Central memory CD4-positive, alpha-beta T cell (primary cell): Measurements from ENCODE around the gene S100PBP.

Experiments
- DNase-seq: peaks from one replicate; pipeline ENCODE4 v3.0.0; 2022

Gene S100PBP

DNA sequence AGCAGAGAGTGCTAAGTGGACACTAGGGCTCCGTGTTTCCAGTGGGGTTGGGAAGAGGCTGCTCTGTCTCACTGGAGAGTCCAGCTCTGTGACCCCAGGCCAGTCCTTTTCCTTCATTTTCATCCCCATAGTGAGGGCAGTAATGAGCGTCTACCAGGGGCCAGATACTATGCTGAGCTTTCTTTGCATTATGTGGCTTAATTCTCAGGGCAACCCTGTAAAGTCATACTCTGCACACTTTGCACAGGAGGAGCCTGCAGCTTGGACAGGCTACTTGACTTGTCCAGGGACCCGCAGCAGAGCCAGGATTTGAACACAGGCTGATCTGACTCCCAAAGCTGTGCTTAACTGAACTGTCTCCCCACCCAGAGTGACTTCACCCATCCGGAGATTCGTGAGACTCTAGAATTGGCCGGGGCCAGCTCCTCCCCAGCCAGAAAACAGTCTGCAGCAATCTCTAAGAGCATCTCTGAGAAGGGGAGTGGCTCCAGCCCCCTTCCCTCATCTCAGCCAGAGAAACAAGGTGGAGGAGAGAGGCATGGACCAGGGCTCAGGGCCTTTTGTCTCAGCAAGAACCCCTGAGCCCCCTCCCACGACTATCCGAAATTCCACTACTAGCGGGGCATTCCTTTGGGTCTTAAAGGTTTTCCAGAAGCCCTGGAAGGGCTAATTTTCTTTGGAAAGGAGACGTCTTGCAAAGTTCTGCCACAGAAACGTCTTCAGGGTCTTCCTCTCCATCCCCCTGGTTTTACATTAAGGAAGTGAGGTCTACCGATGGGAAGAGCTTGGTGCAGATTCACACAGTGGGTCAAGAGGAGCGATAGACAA lies 54.1 kb downstream of the S100PBP start:
- no peak for DNase-seq

DNA sequence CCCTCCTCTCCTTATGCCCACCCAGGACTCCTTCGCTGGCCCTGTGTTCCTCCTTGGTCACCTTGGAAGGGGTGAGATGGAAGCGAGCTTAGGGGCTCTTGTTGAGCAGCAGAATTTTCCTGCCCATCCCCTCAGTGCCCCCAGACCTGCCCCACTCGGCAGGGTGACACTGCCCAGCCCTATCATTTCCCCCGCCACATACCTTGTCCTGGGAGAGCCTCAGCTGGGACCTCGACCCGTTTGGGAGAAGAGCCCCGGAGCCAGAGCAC lies 54.7 kb downstream of the S100PBP start:
- no peak for DNase-seq

DNA sequence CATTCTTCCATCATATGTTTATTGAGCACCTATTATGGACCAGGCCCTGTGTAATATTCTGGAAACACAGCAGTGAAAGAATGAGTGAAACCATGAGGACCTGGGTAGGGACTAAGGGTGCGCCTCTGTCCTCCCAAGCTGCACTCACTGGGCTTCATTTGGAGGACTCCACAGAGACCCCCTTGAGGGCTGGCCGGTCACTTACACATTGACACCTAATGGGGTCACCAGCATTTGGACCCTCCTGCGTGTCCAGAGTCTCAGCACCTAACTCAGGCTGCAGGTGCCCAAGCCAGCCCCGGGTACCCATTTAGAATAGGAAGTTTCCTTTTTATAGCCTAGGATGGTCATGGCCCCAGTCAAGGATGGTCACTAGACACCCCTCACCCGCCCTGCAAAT lies 56.0 kb downstream of the S100PBP start:
- no peak for DNase-seq

DNA sequence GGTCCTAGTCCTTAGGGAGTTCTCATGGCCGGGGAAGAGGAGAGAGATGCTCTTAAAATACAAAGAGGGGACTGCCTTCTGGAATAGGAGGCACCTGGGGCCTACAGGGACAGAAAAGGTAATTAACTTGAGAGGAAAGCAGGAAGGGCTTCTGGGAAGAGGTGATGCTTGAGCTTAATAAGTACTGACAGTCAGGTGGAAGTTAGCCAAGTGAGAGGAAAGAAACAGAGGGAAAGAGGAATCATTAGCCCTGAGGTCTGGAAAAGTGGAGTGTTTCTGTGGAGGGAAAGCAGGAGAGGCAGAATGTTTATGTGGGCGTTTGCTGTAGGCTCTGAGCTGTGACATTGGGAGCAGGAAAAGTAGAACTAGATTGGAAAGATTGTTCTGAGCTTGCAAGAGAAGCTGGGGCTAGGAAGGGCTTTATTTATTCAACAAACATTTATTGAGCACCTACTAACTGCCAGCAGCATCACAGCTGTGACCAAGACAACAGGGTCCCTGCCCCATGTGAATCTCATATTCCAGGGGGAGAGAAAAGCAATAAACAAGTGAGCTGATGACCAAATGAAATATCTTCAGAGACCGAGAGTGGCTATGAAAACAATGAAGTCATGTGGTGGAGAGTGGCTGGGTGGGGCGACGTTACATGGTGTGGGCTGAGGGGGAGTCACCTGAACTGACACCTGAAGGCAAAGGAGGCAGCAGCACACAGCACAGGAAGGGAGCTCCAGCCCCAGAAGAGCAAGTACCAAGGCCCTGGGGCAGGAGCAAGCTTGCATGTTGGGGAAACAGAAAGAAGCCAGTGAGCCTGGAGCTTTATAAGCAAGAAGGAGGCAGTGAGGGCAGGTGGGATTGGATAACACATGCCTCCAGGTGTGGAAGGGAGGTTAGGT lies 57.7 kb downstream of the S100PBP start:
- no peak for DNase-seq

DNA sequence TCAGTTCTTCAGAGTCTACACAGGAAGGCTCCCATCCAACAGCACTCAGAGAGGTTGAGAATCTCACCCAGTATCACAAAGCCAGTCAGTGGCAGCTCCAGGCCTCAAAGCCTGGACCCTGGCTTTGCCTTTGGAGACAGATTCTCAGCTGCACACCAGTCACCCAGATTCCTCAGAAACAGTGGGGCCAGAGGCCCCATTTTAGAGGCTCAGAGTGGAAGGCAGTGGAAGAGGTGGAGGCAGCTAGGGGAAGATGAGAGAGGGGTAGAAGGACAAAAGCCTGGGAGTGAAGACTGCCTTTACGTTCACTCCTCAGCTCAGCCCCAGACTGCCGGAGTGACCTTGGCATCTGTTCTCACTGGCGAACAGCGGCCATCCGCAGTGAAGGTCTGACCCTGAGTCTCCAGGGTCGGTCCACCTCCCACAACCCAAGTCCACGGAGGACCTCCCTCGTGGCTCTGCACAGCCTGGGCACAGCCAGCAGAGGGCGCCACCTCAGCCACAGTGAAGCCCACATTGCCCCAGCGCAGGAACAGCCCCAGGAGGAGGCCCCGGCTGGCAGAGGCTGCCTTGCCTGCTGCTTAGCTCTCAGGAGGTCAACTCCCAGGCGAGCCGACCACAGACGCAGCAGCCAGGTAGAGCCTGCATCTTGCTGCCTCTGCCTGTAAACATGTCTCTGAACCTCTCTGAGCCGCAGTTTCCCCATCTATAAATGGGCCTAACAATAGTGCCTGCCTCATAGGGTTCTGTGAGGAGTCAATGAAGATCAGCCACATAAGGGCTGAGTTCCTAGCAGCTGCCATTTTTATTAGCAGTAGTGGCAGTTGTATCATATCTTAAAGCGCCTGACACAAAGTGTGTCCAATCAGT lies 59.1 kb downstream of the S100PBP start:
- peak; percentile 40 for DNase-seq

DNA sequence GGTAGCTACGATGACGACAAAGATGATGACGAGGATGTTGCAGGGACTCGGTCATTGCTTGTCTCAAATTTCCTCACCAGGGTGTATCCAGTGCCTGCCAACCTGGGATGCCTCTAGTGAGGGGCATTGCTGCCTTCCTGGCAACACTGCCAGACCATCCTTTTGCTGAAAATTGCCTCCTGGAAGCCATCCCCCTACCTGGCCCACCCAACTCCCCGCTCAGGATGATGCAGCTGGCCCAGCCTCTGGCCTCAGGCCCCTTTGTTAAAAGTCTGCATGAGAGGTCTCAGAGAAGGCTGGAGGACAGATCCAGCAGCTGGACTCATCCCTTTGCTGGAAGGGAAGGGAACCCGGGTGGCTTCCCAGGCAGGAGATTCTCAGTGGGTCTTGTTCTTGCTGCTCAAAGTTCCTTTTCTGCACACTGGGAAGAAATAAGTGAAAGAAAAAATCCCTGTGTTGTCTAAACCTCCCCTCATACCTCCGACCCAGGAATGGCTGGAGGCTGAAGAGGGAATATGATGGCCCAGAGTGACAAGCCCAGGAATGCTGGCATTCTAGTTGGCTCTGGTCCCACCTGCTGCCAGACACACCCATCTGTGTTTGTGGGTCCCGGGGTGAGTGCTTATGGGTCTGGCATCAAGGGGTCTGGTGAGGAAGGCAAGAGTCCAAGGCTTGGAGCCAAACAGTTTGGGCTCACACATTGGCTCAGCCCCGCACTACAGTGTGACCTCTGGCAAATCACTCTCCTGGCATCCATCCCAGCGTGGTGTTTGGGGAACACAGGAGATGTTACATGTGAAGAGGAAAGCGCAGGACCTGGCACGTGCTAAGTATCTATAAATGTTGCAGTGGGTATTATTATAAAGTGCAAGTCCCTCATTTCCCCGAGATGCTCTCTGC lies 60.0 kb downstream of the S100PBP start:
- DNase-seq = no peak

DNA sequence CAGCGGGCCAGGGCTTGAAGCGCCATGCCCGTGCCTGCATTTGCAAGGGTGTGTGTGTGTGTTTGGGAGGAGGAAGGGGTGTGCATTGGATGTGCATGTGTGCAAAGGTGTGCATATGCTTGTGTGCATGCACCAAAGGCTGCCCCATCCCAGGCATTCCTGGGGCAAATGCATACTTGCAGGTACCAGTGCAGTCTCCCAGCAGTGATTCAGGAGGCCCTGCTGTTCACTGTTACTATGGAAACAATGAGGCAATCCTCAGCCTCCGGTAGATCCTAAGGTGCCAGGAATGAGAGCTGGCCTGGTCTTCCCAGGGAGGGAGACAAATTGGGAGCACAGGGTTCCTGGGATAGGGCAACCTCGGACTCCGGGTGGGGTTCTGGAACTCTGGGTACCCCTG lies 60.7 kb downstream of the S100PBP start:
- no peak for DNase-seq

DNA sequence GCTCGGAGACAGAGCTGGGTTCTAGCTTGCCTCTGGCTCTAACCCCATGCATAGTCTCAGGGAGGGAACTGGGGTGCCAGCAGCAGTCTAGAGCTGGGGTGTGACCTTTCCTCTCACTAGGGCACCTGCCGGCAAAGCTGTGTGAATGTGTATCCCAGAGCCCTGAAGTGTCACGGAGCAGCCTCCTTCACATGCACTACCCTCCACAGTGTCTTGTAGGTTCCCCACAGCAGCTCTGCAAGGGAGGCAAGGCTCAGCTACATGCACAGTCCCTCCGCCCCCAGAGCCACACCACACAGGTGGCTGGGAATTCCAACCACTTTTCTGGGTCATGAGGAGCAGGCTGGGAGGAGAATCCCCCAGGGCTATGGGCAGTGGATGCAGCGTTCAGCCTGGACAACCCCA lies 61.2 kb downstream of the S100PBP start:
- no peak for DNase-seq

DNA sequence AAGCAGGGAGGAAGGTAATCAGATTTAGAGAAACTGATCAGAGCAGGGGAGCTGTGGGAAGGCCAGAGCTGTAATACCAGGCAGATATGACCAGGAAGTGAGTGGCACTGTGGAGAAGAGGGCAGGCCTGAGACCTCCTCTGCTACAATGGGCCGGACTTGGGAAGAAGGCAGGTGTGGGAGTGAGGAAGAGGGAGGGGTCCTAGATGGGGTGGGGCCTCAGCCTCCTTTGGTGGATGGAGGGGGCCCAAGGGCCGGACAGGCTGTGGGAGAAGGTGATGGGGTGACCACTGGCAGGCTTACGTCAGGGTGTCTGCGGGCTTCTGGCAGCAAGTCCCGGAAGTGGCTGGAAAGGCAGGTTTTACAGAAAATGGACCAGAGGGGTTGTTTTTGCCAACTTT lies 63.8 kb downstream of the S100PBP start:
- DNase-seq = no peak

DNA sequence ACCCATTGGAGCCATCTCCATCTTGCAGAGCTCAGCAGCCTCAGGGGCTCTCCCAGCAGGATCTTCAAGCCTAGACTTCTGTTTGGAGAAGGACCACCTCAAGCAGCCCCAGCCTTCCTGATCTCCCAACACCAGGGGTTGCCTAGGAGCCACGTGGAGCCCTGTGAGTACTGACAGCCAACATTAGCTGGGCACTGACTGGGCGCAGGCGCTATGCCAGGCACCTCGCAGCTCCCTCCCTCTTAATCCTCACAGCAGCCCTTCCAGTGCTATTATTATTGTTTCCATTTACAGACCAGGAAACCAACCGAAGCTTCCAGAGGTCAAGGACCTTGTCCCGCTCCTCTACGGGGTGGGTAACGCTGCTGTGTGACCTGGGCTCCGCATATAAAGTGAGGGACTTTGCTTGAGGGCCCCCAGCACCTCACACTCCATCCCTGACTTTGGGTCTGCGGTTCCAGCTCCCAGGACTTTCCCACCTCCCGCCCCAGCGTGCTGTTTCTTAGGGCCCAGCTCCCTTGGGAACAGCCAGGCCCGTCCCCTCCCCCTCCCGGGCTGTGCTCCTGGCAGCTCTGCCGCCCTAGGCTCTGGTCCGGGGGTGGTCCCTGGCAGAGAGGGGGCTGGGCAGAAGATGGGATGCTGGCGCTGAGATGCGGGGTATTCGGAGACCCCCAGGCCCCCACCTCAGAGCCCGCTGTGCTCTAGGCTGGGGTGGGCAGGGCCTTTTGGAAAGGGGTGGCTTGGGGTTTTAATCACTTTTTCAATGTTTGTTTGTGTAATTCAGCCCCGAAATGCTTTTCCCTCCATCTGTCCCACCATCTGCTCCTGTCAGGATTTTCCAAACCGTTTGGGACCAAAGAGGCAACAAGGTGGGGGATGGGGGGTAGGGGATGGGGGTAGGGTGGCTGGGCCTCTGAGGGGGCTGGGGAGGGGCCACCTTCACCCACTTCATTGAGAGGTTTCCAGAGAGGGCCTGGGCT lies 64.7 kb downstream of the S100PBP start:
- no peak for DNase-seq

DNA sequence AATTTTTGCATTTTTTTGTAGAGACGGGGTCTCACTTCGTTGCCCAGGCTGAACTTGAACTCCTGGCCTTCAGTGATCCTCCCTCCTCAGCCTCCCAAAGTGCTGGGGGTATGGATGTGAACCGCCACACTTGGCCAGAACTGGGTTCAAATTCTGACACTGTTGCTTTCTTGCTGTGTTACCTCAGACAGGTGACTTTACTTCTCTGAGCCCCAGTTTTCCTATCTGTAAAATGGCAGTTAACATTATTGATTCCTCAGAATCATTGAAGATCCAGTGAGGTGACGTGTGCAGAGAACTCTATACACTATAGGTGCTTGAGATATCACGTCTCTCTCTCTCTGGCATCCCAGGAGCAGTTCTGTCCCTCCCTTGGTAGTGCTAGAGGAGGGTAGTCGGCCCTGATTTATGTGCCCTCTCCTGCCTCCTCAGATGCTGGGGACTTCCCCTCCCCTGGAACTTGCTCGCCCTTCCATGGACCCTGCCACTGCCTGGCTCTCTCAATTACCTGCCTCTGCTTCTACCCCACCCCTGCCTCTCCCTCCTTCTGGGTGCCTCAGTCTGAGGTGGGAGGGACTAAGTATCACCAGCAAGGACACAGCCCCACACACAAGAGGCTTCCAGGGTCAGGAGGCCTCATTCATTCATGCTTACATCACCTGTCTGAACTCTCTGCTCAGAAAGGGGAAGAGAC lies 66.0 kb downstream of the S100PBP start:
- no peak for DNase-seq

DNA sequence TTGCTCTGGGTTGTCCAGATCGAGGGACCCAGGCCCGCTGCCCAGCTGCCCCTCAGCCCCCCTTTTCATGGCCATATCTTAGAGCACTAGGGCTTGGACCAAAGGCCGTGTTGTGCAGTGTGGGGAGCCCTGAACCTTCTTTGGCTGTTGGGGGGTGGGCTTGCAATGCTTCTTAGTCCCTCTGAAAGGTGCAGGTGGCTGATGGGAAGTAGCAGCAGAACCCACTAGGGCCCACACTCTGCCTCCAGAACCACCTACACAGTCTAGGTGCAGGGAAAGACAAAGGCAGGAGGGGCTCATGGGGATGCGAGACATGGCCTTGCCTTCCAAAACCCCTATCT lies 66.5 kb downstream of the S100PBP start:
- DNase-seq = no peak

DNA sequence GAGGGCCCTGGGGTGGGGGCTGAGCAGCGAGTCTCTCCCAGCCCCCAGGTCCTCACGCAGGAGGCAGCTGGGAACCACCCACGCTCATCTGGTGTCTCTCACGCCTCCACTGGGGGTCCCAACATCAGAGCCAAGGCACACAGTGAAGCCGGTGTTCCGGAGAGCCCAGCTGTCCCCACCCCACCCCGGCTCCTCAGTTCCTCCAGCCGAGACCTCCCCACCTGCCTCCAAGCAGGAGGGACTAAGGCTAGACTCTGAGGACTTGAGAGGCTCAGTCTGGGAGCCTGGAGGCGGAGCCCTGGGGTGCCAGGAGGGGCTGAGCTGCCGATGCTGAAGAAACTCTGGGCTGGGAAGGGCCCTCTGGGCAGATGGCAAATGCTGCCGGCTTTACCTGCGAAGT lies 67.3 kb downstream of the S100PBP start:
- DNase-seq = no peak

DNA sequence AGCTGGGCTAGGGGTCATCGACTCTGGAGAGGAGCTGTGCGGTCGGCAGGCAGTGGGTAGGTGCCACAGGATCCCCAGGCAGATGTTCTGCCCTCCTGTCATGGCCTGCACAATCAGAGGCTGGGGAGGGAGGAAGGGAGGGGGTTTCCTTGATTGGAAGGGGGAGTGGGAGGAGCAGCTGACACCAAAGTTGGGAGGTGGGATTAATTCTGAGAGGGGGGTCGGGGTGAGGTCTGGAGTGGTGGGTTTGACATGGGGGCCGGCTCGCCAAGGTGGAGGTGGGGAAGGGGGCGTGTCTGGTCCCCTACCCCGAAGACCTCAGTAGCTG lies 68.2 kb downstream of the S100PBP start:
- no peak for DNase-seq

DNA sequence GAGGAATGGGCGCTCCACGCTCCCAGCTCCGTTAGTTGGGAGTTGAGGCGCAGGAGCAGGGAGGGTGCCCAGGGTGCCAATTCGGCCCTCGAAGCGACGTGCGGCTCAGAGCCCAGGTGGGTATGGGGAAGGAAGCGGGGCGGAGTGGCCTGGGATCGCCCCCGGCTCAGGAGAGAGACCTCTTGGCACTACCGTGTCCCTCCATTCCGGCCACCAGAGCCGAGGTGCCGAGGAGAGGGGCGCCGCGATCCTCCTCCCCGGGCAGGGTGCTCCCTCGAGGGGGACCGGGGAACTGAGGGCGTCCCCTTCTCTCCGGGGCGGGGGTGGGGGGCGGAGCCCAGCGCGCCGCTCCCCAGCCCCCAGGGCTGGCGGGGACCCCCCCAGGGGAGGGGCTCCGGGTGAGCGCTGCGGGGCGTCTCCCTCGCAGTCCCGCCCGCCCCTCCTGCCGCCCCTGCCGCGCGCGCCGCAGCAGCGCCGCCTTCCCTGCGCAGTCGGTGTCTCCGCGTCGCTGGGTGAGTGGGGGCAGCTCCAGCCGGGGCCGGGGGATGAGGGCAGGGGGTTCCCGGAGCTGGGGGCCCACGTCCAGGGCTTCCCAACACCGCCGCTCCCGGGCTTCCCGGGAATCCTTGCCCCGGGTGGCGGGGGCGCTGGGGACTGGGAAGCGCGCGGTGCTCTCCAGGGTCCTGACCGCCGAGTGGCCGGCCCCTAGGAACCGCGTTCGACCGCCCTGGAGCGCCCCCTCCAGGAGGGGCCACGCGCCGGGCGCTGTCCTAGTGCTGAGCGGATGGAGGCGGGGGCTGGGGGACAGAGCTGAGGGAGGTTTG lies 68.8 kb downstream of the S100PBP start, which contains the start of gene HPCA:
HPCA (plus strand) TSS at position 488 of the 824 bp plus-strand sequence. CDS start 2,408 bp downstream, outside the sequence.
- no peak for DNase-seq

DNA sequence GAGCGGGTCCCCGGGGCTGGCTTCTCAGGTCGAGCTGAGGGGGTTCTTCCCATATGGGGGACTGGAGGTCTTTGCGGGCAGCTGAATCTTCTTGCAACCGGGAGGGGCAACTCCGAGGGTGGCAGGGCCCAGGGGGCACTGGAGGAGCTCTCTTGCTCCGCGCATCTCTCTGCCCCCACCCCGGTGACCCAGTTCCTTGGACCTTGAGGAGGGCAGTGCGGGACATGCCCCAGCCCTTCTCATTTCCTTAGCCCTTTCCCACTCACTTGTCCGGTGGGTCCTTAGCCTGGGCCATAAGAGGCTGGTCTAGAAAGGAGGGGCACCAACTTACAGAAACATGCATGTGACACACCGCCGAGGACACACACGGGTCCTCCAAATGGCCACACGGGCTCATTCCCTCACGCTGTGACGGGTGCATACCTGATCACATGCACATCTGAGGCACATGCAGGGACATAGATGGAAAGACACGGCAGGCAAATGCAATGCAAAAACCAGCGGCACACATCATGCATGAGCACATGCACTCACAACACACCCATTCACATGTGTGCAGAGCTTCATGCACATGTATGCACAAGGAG lies 69.5 kb downstream of the S100PBP start:
- DNase-seq = no peak

DNA sequence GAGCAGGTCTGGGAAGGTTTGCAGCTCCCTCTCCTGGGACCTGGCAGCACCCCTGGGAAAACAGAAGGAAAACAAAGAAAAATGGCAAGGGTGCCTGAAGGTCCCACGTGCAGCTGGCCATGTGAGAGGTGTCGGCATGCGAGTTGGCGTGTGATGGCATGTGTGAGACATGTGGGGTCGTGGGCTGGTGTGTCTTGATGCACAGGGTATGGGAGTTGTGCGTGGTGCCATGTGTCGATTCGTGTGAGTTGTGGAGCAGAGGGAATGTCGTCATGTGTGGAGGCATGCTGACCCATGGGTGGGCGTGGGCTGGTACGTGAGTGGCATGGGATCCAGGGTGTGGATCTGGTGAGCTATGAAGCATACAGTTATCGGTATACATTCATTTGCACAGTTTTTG lies 70.2 kb downstream of the S100PBP start:
- no peak for DNase-seq

DNA sequence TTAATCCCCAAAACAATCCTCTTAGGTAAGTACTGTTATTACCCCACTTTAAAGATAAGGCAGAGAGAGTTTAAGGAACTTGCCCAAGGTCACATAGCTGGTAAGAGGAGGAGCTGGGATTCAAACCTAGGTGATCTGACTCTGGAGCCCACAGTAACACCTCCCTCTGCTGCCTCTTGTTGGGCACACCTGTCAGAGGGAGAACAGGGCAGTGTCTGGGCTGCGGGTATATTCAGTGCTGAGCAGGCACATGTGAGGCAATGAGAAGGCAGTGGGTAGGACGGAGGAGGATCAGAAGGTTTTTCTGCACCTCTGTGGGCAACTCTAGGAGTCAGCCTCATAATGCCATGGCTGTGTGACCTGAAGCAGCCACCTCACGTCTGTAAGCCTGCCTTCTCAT lies 70.7 kb downstream of the S100PBP start:
- DNase-seq = no peak
